HG03175 (cell line): ENCODE results near the gene RMI1.
A peak's percentile ranks its signal among the peaks of the same experiment; 100 is the strongest.
"Not testable (repeated sequence)": the region's sequence is repeated elsewhere in the genome, so short reads cannot be mapped to it uniquely, and the experiment has no call there.

Experiments used
- ATAC-seq: cut with Tn5 transposase; IDR thresholded peaks from one replicate; pipeline ENCODE4 v1.9.1; 2021; ENCODE audit warnings: mild to moderate bottlenecking, moderate library complexity; ENCODE audit not compliant: unreplicated experiment

RMI1 gene

DNA sequence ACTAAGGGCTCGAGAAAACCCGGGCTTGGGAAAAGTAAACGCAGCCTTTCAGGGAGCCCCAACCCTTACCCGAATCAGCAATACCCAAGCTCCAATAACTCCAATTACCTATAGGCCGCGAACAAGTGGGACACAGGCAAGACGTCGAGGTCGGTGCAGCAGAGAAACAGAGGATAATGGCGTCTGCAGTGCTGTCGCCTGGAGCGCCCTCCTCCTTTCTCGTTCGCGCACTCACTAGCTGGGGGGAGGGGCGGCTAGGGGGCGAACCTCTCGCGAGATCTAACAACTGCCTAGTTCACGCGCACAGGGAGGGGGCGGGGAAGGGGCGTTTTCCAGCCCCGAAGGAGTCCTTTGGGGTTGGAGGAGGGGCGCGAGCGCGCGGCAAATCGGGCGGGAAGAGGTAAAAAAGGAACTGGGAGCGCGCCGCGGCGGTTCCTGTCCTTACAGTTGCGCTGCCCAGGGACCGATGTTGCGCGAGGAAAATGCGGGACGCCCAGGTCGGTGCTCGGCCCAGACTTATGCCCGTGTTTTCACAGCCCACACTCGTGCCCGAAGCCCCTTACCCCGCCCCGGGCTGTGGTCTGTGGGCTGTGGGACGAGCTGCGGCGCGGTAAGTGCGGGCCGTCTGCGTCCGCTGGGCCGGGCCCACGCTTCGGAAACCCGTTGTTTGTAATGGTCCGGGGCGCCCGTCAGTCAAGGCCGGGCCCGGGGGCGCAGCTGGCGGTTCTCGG, at the start of gene RMI1:
RMI1 (plus strand) TSS at position 411 of the 731 bp plus-strand sequence. CDS start 20,182 bp downstream, outside the sequence.
- peak; percentile 73 for ATAC-seq

DNA sequence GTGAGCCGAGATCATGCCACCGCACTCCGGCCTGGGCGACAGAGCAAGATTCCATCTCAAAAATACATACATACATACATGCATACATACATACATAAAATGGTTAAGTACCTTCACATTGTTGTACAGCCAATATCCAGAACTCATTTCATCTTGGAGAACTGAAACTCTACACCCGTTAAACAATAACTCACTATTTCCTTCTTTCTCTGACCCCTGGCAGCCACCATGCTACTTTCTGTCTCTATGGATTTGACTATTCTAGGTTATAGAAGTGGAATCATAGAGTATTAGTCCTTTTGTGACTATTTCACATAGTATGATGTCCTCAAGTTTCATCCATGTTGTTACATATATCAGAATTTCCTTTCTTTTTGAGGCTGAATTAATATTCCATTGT, 49.7 kb upstream of the RMI1 start:
- no peak for ATAC-seq

DNA sequence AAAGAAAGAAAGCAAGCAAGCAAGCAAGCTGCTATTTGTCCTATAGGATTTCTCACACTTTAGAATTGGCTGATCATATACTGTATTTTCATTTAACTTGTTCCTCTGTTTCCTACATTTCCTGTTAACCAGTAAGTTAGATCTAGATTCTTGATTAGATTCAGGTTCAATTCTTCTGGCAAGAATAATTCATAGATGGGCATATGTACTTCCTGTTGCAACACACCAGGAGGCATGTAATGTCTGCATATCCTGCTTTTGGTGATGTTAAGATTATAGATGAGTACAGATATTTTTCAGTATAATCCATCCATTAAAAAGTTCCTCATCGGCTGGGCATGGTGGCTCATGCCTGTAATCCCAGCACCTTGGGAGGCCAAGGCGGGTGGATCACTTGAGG, 48.6 kb upstream of the RMI1 start:
- no peak for ATAC-seq

DNA sequence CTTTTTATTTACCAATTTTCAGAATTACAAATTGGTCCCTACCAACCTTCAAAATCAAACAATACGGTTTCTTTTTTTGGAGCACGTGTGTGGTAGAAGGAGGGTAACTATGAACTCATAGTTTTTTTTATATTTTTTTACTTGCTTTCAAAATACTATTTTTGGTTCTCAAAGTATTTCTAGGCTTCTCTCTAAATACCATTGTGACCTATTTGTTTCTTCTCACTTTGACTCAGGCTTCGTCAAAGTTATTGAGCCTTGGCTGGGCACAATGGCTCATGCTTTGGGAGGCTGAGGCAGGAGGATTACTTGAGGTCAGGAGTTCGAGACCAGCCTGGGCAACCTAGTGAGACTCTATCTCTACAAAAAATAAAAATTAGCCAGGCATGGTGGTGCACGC, 47.8 kb upstream of the RMI1 start:
- ATAC-seq: no peak

DNA sequence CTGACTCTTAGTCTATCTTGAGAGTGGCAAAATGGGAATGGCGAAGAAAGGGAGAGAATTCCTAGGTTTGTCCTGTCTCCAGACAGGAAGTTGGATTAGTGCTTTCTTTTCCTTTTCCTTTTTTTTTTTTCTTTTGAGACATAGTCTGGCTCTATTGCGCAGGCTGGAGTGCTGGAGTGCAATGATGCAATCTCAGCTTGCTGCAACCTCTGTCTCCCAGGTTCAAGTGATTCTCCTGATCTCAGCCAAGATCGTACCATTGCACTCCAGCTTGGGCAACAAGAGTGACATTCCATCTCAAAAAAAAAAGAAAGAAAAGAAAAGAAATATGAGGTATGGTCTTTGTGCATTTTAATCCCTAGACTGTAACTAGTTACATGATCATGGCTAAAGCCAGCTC, 46.8 kb upstream of the RMI1 start:
- ATAC-seq: no peak

DNA sequence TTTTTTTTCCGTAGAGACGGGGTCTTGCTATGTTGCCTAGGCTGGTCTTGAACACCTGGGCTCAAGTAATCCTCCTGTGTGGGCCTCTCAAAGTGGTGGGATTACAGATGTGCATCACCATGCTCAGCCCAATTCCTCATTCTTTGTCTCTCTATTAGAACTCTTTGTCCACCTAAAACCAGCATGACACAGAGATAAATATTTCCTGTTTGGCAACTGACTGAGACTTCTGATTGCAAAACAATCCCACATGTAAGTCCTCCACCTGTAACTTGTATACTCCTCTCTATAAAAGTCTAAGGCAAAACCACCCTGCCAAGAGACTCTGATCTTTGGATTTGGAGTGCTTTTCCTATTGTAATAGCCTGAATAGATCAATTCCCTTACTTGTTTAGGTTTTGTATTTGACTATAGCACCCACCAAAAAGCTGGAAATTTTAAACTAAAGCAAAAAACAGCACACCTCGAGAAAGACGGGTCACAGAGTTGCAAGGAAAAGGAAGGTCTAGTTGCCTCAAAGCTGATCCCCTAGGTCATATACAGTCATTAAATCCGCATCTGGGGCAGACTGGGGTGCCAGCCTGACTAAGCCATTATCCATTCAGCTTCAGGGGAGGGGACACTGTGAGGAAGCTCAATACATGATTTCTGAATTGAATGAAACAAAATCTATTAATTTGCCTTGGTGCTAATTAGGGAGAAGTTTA, 45.9 kb upstream of the RMI1 start:
- no peak for ATAC-seq

DNA sequence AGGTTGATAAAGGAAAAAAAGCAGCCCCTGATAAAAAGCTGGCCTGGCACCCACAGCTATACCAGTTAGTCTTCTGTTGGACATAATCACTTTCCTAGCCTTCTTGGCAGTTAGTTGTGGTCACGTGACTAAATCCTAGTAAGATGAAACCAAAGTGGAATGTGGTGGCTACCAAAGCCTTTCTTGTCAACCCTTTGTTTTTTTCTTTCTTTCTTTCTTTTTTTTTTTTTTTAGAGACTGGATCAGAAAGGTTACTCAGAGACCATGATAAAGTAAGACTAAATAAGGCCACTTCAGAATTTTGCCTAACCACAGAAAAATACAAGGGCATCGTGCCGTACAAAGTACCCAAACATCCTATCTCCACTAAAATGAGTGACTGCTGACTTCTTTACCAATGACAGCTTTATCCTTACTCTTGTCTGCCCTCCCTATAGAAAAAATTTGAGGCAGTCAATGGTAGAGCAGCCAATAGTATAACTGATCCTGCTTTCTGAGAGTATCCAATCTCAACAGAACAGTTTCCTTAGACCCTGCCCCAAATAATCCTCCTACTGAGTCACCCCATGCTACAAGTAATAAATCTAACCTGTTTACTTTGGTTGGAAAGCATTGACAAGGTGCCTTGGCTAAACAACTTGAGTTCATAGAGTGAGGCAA, 45.2 kb upstream of the RMI1 start:
- no peak for ATAC-seq

DNA sequence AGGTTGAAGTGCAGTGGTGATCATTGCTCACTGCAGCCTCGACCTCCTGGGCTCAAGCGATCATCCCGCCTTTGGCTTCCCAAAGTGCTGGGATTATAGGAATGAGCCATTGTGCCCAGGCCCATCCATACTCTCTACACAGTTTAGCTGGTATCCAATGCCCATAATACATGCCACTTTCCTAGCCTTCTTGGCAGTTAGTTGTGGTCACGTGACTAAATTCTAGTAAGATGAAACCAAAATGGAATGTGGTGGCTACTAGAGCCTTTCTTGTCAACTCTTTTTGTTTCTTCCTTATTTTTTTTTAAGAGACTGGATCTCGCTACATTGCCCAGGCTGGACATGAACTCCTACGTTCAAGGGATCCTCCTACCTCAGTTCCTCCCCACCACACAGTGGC, 44.1 kb upstream of the RMI1 start:
- no peak for ATAC-seq

DNA sequence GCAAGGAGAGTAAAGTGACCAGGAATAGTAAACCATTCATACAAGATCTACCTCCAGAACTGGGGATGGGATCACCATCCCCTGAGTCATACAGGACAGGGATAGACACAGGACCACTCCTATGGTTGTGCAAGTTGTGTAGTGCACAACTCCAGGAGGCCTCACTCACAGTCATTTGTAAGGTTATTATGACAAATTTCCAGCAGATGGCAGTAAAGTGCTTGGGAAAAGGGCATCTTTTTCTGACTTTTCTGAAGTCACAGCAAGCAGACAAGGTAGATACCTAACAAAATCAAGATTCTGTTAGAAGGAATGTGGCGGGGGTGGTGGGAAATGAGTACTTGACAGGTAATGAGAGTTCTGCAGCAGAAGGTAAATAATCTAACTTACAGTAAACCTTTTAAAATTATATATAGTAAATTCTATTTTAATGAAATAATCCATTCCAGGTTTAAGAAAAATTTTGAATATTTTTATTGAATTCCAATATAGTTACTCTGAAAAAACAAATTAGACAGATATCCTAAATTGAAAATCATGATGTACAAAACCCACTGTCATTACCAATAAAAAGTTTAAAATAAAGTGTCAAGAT, 42.6 kb upstream of the RMI1 start:
- ATAC-seq: peak; percentile 78

DNA sequence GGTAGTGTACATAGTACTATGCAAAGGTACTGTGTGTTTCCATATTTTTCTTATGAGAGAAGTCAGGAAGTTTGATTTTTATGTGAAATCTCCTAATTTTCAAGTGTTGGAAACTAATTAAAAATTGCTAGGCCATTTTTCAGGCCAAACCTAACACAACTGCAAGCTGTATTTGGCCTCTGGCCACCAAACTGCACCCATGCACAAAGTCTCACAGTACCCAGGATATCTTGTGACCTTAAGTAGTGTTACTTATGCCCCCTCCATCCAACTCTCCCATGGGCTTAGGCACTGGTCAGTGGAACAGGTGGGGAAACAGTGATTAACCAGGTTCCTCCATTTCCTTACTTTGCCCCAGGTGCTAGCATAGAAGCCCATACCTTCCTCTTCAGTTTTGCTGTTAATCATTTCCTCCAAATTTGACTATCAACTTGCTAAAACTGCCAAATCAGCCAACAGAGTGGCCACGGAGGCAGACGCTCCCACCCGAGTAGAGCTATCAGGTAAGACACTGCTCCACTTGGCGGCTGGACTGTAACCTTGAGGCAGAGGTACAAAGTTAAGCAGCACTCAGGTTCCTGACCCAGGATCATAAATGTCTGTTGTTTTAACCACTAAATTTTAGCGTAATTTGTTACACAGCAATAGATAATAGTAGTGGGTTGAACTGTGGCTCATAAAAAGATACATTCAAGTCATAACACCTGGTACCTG, 39.9 kb upstream of the RMI1 start:
- ATAC-seq: no peak

DNA sequence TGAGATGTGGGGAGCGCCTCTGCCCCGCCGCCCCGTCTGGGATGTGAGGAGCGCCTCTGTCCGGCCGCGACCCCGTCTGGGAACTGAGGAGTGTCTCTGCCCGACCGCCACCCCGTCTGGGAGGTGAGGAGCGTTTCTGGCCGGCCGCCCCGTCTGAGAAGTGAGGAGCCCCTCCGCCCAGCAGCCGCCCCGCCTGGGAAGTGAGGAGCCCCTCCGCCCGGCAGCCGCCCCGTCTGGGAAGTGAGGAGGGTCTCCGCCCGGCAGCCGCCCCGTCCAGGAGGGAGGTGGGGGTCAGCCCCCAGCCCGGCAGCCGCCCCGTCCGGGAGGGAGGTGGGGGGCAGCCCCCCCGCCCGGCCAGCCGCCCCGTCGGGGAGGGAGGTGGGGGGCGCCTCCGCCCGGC, 32.5 kb upstream of the RMI1 start:
- ATAC-seq: not testable (repeated sequence)

DNA sequence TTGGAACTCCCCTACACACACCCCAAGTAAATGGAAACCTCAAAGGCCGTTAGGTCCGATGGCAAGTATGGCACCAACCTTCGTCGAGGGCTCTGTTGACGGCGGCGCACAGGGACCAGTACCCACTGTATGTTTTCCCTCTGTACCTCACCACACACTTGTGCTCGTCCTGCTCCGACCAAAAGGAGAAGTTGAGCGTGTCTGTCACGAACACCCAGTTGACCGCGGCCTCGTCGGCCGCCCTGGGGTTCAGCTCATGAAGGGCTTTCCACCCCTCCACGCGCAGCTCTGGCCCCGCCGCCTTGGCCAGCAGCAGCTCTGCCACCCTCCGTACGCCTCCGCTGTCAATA, 24.5 kb upstream of the RMI1 start:
- peak; percentile 64 for ATAC-seq

DNA sequence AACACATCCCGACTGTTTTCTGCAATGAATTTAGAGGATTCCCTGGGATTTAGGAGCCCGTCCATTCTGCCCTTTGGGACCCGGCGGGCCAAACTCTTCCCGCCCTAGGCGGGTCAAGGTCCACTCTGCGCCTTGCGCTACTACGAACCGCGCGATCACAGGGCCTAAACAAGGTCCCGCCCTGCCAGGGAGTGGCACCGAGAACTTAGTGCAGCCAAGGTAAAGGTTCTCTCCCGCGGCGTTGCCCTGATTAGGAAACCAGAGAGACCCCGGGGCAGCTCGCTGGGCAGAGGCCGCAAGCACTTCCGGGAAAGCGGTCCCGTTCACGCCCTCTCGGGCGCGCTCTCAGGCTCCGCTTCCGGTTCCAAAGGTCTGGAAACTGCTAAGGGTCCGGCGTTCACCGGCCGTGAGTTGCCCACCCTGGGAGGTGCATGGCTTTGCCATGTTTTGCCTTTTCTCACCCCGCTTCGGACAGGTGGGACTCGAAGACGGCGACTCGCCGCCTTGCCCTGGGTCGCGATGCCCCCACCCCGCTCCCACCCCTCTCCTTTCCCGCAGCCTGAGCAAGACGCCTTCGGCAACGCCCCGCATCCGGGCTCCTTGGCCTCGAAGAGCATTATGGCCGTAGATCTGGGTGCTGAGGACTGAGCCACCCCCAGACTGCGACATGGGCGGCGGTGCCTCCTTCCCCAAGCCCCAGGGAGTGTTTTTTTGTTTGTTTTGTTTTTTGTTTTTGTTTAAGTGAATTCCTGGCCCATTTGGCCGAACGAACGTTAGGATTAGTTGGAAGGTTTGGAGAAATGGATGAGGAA, 24.0 kb upstream of the RMI1 start:
- ATAC-seq: peak; percentile 74

DNA sequence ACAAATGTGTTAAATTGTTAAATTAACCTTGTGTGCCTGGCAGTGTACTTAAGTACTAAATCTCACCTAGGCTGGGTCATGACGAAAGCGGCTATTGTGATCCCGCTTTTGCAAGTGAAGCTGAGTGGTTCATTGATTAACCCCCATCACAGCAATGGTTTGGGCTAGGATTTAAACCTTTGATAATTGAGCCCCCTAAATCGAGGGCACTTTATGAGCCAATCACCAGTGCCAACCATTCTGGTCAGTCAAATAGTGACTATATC, 23.4 kb upstream of the RMI1 start:
- no peak for ATAC-seq

DNA sequence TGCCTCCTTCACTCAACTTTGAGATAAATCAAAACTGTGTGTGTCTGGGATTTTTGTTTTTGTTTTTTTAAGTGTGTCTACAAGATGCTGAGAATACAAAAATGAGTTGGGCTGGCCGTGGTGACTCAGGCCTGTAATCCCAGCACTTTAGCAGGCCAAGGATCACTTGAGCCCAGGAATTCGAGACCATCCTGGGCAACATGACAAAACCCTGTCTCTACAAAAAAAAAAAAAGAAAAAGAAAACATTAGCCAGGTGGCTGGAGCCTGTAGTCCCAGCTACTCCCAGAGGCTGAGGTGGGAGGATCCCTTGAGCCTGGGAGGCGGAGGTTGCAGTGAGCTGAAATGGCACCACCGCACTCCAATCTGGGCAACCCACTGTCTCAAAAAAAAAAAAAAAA, 21.5 kb upstream of the RMI1 start:
- no peak for ATAC-seq

DNA sequence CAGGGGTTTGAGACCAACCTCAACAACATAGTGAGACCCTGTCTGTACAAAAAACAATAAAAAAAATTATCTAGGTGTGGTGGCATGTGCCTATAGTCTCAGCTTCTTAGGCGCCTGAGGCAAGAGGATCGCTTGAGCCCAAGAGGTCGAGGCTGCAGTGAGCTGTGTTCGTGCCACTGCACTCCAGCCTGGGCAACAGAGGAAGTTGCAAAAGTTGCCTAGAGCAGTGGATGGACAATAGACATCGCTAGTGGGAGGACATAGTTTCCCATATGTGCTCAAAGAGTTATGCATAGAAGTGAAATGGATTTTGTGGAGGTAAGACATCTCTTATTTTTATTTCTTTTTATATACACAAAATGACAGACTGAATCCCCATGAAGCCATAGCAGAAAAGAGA, 19.6 kb upstream of the RMI1 start:
- ATAC-seq: no peak

DNA sequence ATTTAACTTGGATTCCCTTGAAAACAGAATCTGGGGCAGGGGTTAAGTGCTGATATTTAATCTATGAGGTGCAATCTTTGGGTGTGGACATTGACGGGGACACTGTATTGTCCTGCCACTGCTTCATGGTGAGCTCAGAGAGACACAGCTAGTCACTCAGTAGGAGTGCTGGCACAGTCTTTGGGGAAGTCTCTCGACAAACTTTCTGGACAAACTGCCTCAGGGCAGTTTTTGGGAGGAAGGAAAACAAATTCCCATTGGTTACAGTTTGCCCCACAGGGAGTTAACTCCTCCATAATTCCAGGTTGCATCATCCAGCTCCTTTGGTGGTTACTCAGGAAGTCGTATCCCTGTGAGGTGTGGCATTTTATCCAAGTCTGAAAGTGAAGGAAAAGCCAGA, 18.4 kb upstream of the RMI1 start:
- ATAC-seq: no peak

DNA sequence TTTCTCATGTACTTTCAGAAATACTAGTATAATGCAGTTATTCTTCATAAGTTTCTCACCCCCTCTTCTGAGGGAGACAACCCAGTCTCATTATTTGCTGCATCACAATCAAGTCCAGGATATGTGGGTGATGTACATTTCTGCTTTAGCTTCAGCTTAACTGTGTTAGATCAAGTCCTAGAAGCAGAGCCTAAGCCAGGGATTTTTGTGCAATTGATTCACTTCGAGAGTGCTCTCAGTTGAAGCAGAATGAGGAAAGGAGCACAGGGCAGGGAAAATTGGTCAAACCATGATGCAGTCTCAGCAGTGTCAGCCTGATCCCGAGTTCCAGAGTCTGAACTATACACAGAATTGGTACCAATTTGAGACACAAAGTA, 15.6 kb upstream of the RMI1 start:
- no peak for ATAC-seq

DNA sequence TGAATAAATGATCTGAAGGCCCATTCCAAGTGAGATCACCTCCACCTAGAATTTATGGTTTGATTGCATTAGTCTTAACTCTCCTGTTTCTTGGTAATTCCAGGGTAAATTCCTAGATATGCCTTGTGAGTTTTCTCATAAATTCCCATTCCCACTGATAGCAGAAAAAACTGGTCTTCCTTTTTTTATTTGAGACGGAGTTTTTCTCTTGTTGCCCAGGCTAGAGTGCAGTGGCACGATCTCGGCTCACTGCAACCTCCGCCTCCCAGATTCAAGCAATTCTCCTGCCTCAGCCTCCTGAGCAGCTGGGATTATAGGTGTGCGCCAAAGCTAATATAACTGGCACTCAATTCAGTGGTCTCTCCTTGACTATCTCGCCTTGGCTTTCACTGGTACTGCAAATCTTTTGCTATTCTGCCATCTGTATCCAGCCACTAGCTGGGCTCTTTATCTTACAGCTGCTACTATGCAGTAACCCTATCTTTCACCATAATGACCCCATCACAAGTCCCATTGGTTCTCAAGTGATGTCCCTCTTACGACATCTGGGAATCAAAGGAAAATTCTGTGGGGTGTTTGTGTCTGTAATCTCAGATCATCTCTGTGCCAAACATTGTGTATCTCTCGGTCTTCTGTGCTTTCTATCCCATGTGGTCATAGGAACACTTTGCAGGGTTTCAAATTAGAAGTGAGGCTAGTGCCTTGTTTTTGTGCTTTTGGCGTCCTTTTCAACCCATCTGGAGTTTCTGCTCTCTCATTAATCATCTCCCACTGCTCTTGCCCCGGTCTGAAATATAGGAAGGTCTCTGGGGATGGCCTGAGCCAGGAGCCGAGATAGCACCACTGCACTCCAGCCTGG, 15.0 kb upstream of the RMI1 start:
- ATAC-seq: no peak

DNA sequence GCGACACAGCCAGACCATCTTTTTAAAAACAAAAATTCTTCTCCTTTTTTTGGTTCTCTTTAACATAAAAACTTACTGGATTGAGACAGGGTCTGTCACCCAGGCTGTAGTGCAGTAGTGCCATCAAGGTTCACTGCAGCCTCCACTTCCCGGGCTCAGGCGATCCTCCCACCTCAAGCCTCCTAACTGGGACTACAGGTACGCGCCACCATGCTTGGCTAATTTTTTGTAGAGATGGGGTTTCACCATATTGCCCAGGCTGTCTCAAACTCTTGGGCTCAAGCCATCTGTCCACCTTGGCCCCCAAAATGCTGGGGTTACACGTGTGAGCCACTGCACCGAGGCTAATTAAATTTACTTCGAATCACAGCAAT, 14.4 kb upstream of the RMI1 start:
- ATAC-seq: no peak
